CD4-positive, alpha-beta T cell treated with Interleukin-4 for 1 hour (primary cell): ENCODE data around the gene DTX2.
"Not testable (repeated sequence)": the region's sequence is repeated elsewhere in the genome, so short reads cannot be mapped to it uniquely, and the experiment has no call there.

Experiments
- DNase-seq, 2 donors: peaks; one replicate each; pipeline ENCODE4 v3.0.0-alpha.2; 2020 to 2022

The DTX2 gene

DNA sequence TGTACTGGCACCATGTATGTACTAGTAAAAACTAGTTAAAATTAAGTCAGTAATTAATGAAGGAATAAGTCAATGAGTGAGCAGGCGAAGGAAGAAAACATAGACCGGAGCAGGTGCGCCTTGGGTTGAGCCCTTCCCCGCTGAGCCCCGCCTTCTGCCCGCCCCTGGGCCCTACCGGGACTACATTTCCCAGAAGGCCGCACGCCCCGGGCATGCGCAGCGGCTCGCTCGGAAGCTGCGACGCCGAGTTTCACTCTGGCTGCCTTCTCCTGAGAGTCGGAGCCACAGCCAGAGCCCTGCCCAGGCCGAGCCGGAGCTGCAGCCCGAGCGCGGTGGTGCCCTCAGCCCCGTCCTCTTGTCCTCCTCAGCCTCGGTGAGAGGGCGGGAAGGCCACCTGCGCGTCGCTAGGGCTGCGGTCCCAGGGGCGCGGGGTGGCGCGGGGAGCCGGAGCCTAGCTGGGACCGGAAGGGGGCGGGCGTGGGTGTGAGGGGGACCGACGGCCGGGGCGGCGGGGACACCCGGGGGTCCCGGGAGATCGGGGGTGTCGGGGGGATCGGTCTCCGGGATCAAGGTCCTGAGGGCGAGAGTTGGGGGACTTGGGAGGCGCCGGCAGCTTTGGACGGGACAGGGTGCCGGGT lies at the start of gene DTX2:
Gene DTX2, plus strand, starts transcription at position 246 of the 638 bp plus-strand sequence. CDS start 18,801 bp downstream, outside the sequence.
- peak; percentile 21 to 61 for DNase-seq

- DNase-seq = no peak
Observed at GRCh38 chr7:76412249-76412648, 49.3 kb upstream of the DTX2 start.

GRCh38 chr7:76417654-76418310 lies 43.7 kb upstream of the DTX2 start:
- DNase-seq = not testable (repeated sequence)

GRCh38 chr7:76421097-76421496 lies 40.4 kb upstream of the DTX2 start:
- not testable (repeated sequence) for DNase-seq

DNA sequence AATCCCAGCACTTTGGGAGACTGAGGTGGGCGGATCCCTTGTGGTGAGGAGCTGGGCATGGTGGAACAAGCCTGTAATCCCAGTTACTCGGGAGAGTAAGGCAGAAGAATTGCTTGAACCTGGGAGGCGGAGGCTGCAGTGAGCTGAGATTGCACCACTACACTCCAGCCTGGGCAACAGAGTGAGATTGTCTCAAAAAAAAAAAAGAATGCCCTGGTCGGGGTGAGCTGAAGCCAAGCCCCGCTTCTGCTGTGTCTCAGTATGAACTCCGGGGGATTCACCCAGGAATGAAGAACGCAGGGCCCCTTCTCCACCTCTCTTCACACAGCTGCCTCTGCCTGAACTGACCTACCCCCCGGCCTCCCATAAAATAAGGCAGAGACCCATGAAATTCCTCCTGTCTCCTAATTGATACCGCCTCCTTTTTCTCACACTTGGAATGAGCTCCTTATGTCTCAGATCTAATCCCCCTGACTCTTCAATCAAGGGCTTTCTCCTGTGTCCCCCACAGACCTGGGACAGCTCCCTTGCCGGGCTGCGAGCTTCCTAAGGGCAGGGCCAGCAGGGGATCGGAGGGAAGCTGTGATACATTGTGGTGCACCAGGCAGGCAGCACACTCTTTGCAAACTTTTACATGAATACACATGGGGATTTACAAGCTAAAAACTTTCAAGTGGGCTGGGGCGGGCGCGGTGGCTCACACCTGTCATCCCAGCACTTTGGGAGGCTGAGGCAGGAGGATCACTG lies 37.7 kb upstream of the DTX2 start:
- DNase-seq = no peak

GRCh38 chr7:76424413-76425111 lies 36.9 kb upstream of the DTX2 start, which contains the start of gene ZP3:
ZP3 (plus strand) TSS chr7:76424950; CDS start chr7:76424965, 15 bp downstream.
- DNase-seq = no peak

DNA sequence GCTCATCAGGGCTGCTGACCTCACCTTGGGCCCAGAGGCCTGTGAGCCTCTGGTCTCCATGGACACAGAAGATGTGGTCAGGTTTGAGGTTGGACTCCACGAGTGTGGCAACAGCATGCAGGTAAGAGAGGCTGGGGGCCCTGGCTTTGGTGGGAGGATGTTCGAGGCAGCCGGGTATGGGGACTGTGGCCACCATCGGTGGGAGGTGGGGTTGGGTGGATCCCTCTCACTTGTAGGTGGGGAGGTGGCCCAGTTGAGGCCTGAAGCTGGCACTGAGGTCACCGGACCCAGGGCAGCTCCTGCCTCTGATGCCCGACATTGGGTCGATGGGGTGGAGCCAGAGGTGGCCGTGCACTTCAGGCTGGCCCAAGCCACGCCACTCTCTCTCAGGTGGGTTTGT lies 36.4 kb upstream of the DTX2 start:
- DNase-seq = no peak

GRCh38 chr7:76425558-76425957 lies 36.0 kb upstream of the DTX2 start:
- not testable (repeated sequence) for DNase-seq

- DNase-seq = no peak
Observed at GRCh38 chr7:76426246-76426645, 35.3 kb upstream of the DTX2 start.

- no peak for DNase-seq
Observed at GRCh38 chr7:76427635-76428034, 33.9 kb upstream of the DTX2 start.

GRCh38 chr7:76428149-76428823 lies 33.2 kb upstream of the DTX2 start:
- no peak for DNase-seq

- no peak for DNase-seq
Observed at GRCh38 chr7:76428868-76429805, 32.4 kb upstream of the DTX2 start.

GRCh38 chr7:76430211-76430610 lies 31.3 kb upstream of the DTX2 start:
- DNase-seq = no peak

DNA sequence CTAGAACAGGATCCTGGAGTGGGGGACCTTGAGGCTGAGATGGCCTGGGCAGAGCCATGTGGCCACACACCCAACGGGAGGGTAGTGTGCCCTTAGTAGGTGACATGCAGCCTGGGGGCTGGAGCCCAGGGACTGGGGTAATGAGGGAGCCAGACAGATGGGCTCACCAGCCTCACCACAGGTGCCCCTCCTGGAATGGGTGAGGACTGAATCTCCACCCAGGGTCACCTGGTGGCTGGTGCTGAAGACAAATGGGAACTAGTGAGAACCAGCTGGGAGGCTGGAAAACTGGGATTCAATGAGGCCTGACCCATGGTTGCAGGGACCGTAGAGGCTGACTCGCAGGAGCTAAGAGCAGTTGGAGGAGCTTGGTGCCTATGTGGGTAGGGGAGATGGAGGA lies 30.7 kb upstream of the DTX2 start:
- DNase-seq = no peak

DNA sequence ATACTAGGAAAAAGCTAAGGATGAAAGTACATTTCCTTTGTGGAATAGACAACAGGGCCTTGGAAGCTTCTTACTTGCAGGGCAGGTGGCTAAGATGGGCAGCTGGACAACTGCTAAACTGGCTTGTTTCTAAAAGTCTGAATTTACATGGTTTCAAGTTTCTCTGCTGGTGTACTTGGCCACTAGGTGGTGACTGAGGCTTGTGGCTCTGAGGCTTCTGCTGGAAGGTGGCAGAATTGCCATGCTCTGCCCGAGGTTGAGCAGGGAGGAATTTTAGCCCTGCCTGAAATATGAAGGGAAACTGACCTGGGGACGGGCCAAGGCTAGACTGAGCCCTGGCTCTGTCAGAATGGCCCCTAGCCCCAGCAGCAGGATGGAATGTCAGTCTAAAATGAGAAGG lies 23.6 kb upstream of the DTX2 start:
- DNase-seq = peak; percentile 61 to 68

GRCh38 chr7:76439120-76439888 lies 22.2 kb upstream of the DTX2 start:
- DNase-seq = not testable (repeated sequence)

DNA sequence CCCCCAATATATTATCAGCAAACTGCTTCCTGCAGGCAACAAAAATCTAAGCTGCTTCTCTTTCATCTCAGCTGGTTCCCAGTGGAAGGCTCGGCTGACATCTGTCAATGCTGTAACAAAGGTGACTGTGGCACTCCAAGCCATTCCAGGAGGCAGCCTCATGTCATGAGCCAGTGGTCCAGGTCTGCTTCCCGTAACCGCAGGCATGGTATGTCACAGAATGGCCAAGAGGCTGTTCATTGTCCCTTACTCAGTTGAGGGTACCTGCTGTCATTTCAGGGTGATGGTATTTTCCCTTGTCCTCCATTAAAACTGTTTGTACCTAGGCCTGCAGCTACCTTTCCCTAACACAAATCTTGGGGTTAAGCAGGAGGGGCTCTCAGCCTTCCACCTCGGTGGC lies 21.1 kb upstream of the DTX2 start:
- DNase-seq = not testable (repeated sequence)

DNA sequence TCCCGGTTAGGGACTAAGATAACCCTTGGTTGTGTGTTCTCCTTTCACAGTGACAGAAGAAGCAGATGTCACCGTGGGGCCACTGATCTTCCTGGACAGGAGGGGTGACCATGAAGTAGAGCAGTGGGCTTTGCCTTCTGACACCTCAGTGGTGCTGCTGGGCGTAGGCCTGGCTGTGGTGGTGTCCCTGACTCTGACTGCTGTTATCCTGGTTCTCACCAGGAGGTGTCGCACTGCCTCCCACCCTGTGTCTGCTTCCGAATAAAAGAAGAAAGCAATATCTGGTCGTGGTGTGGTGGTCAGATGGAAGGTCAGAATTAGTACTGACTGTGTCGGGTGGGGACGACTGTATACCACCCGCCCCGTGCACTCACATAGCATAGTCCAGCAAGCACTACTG lies 19.7 kb upstream of the DTX2 start:
- not testable (repeated sequence) for DNase-seq

GRCh38 chr7:76442664-76443446 lies 18.7 kb upstream of the DTX2 start:
- DNase-seq = not testable (repeated sequence)

DNA sequence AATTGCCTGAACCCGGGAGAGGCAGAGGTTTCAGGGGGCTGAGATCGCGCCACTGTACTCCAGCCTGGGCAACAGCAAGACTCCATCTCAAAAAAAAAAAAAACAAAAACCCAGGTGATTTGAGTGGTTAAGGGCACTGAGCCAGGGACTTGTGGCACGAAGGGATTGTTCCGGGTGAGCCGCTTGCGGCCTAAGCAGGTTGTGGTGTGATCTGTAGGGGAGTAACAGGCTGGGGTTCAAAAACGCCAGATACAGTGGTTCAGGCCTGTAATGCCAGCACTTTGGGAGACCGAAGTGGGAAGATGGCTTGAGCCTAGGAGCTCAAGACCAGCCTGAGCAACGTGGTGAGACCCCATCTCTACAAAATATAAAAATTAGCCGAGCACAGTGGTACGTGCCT lies 17.7 kb upstream of the DTX2 start:
- peak in 1 of 2 donors; percentile 25 for DNase-seq
